Skeletal muscle tissue (tissue), 4 donors: ENCODE data around the gene PITPNM3. TPM values are rescaled to one million over a fixed set of nuclear protein-coding genes. Genes with fewer than 3 reads are reported as not detected.

Source experiments
- H3K27ac ChIP-seq: one replicate; pipeline ENCODE4 v1.7.0; 2013; ENCODE audit warnings: mild to moderate bottlenecking, low read depth, low read length, inconsistent platforms
- H3K27me3 ChIP-seq, 3 donors: one replicate each; pipeline ENCODE4 v1.7.0; 2013; ENCODE audit warnings: low read length in 3 of 3; ENCODE audit not compliant: control insufficient read depth in 3 of 3, insufficient read depth in 3 of 3
- H3K36me3 ChIP-seq, 3 donors: one replicate each; pipeline ENCODE4 v1.7.0; 2013; ENCODE audit warnings: low read length in 3 of 3; ENCODE audit not compliant: control insufficient read depth in 3 of 3, insufficient read depth in 3 of 3
- H3K4me1 ChIP-seq, 3 donors: one replicate each; pipeline ENCODE4 v1.7.0; 2013; ENCODE audit warnings: low read length in 3 of 3, mild to moderate bottlenecking in 3 of 3; ENCODE audit not compliant: control insufficient read depth in 3 of 3, insufficient read depth in 3 of 3
- H3K4me3 ChIP-seq, 3 donors: one replicate each; pipeline ENCODE4 v1.7.0; 2013; ENCODE audit warnings: low read length in 3 of 3
- H3K9ac ChIP-seq, 3 donors: one replicate each; pipeline ENCODE4 v1.7.0; 2013; ENCODE audit warnings: low read length in 3 of 3, mild to moderate bottlenecking in 3 of 3, moderate library complexity in 2 of 3, low read depth in 1 of 3
- H3K9me3 ChIP-seq, 3 donors: one replicate each; pipeline ENCODE4 v1.7.0; 2013; ENCODE audit warnings: low read length in 3 of 3; ENCODE audit not compliant: control insufficient read depth in 3 of 3
- total RNA-seq: library from RNA; depleted of rRNA; stranded (reverse); fragments of >200 nt; gene quantifications from one replicate; pipeline ENCODE4 v1.2.3, GENCODE V29; 2014
- donor health status: Osteomylitis.

Gene PITPNM3
- total RNA-seq, 1 donor from 2014 or later: 1.0 TPM

DNA sequence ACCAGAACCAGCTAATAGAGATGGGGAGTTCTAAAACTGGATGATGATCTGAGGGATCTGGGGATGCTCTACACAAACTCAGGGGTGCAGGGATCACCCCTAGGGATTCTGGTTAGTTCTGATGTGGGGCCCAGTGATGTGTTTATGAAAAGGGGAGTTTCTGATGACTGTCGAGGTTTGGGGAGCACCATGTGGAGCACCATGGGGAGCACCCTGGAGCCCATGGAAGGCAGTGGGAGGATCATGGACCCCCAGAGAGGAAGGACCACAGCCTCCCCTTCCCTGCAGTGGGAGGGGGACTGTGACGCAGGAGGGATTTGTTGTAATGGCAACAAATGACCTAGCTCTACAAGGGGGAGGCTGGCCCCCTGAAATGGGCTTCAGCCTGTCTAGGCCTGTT is 93.7 kb downstream of the PITPNM3 start:
- no peak overlapping the region for H3K27ac ChIP-seq
- H3K4me1 ChIP-seq: no peaks in the 10 kb centered on the region
- peaks cover 0 to 2% (median 0%) of the 10 kb centered on the region in 3 donors for H3K9me3 ChIP-seq
- no peak overlapping the region for H3K9ac ChIP-seq
- H3K27me3 ChIP-seq: peaks cover 0 to 6% (median 5%) of the 10 kb centered on the region in 3 donors
- no peaks in the 10 kb centered on the region for H3K36me3 ChIP-seq
- no peak overlapping the region for H3K4me3 ChIP-seq

DNA sequence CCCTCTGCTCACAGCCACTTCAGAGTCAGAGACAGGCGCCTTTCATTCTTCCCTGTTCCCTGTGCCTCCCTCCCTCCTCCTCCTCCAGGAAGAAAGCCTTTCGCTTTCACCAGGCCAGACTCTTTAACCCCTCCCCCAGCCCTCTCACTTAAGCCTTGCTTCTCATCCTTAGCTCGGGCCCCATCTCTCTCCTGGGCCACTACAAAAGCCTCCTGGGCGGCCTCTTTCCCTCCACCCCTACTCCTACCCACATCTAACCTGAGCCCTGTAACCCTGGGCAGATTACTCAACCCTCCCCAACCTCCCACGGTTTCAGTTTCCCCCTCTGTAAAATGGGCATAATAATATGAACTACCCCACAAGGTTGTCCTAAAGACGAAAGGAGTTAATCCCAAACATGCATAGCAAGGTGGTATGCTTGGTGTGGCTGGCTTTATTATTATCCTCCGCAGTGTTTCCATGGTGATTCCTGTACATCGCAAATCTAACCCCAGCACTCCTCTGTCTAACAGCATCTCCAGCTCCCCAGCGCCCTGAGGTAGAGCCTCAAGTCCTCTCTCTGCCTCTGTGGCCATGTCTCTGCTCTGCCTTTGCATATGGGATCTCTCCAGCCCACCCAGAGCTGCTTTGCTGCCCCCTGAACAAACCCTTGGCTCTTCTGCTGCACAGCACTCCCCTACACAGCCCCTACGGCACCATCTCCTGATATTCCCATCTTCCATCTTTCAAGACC is 94.4 kb downstream of the PITPNM3 start:
- H3K4me3 ChIP-seq: no peak overlapping the region
- no peak overlapping the region for H3K27ac ChIP-seq
- no peaks in the 10 kb centered on the region for H3K9me3 ChIP-seq
- peaks cover 0 to 6% (median 5%) of the 10 kb centered on the region in 3 donors for H3K27me3 ChIP-seq
- no peak overlapping the region for H3K9ac ChIP-seq
- no peaks in the 10 kb centered on the region for H3K36me3 ChIP-seq
- H3K4me1 ChIP-seq: peaks cover 0 to 4% (median 3%) of the 10 kb centered on the region in 3 donors

DNA sequence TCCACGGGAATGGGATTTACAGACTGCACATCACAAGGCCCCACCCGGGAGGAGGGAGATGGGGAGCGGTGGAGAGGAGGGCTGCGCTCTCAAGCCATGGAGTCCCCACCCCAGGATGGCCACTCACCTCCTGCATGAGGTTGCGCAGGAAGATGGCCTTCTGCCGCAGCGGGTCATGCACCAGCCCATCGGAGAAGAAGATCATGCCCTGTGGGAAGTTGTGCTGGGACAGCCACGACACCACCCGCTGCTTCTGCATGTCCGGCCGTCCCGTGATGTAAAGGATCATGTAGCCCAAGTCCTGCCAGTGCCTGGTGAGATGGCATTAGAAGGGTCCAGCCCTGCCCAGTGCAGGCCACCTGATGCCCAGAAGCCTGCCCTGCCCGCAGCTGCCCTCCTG is 95.1 kb downstream of the PITPNM3 start:
- no peaks in the 10 kb centered on the region for H3K36me3 ChIP-seq

DNA sequence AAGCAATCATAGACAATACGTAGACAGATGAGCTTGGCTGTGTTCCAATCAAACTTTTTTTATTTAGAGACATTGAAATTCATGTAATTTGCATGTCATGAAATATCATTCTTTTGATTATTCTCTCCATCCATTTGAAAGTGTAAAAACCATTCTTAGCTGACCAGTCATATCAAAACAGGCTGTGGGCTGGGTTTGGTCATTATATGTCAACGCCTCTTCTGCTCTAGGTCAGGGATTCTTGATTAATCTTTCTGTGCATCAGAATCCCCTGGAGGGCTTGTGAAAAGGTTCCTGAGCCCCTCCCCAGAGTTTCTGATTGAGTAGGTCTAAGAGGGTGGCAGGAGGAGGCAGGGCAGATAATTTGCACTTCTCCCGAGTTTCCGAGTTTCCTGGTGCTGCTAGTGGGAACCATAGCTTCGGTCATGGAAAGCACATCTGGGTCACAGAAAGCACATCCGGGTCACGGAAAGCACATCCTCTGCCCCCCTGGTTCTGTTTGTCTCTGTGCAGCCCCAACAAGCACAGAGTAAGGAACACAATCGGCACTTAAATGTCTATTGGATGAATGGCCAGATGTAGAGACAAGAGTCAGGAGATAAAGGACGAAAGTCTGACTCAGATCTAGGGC is 95.7 kb downstream of the PITPNM3 start:
- H3K27ac ChIP-seq: no peak overlapping the region
- peaks cover 0 to 9% (median 7%) of the 10 kb centered on the region in 3 donors for H3K4me1 ChIP-seq
- peaks cover 3 to 11% (median 9%) of the 10 kb centered on the region in 3 donors for H3K27me3 ChIP-seq
- no peak overlapping the region for H3K9ac ChIP-seq
- H3K4me3 ChIP-seq: no peak overlapping the region
- no peaks in the 10 kb centered on the region for H3K9me3 ChIP-seq
- no peaks in the 10 kb centered on the region for H3K36me3 ChIP-seq

More for the DNA sequence above, 95.1 kb downstream of the PITPNM3 start:
- Histone ChIP-seq H3K4me1 (peaks cover 0 to 9% (median 7%) of the 10 kb centered on the region in 3 donors), H3K4me3 (no peak overlapping the region), H3K27me3 (peaks cover under 1 to 10% (median 6%) of the 10 kb centered on the region in 3 donors), H3K9me3 (no peaks in the 10 kb centered on the region), H3K27ac (no peak overlapping the region), H3K9ac (no peak overlapping the region)

DNA sequence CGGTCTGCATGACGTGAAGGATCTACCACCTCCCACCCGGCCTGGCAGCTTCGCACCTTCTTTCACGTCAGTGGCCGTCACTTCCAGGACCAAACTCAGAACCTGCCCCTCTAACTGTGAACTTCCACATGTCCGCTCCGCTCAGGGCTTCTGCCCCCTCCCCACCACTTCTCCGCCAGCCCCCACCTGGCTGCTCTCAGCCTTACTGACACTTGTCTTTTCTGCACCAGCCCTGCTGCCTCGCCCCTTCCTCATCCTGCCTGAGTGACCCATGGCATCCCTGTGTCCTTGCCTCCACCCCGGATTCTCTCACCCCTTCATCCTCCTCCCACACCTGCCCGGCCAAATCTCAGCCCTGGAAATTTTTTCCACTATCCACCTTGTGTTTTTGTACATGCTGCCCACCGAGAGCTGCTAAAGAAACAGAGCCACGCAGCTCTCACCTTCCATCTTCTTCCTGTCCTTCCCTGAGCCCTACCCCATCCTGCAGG is 97.8 kb downstream of the PITPNM3 start:
- Histone ChIP-seq H3K27me3 (peaks cover 9 to 19% (median 18%) of the 10 kb centered on the region in 3 donors), H3K9me3 (no peaks in the 10 kb centered on the region), H3K36me3 (no peaks in the 10 kb centered on the region), H3K27ac (no peak overlapping the region), H3K4me3 (no peak overlapping the region), H3K9ac (no peak overlapping the region), H3K4me1 (peaks cover 0 to 12% (median 9%) of the 10 kb centered on the region in 3 donors)

DNA sequence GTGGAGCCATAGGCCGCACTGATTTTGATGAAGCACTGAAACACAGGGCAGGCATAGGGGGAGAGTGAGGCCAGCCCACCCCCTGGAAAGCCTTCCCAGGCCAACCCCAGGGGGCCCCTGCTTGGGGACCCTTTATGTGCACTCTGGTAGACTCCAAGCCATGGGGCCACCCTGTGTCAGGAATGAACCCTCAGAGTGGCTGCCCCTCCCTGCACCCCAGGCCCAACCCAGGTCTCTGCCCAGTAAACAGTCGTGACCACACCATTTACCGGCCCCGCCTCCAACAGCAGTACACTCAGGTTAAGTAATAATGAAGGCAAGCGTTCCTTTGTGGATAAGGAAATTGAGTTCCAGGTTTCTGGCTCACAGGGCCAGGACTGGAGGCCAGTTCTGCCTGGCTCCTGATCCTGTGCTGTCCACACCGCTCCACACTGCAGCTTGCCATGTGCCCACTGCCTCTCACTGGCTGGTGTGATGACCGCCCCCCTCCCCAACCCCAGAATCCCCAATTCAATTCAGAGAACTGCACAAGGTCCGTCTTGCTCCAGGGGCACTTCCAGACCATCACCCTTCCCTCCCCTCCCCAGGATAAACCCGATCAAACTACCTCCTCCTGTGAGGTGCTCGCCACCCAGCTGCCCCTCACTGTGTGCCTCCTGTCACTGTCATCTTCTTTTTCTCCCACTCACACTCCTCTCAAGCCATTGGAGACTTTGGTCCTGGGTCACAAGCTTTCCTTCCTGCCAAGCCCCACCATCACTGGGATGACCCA is 98.5 kb downstream of the PITPNM3 start:
- H3K4me1 ChIP-seq: peaks cover 0 to 12% (median 9%) of the 10 kb centered on the region in 3 donors
- no peak overlapping the region for H3K4me3 ChIP-seq
- H3K36me3 ChIP-seq: no peaks in the 10 kb centered on the region
- no peak overlapping the region for H3K9ac ChIP-seq
- H3K9me3 ChIP-seq: no peaks in the 10 kb centered on the region
- H3K27me3 ChIP-seq: peaks cover 9 to 19% (median 18%) of the 10 kb centered on the region in 3 donors
- no peak overlapping the region for H3K27ac ChIP-seq

DNA sequence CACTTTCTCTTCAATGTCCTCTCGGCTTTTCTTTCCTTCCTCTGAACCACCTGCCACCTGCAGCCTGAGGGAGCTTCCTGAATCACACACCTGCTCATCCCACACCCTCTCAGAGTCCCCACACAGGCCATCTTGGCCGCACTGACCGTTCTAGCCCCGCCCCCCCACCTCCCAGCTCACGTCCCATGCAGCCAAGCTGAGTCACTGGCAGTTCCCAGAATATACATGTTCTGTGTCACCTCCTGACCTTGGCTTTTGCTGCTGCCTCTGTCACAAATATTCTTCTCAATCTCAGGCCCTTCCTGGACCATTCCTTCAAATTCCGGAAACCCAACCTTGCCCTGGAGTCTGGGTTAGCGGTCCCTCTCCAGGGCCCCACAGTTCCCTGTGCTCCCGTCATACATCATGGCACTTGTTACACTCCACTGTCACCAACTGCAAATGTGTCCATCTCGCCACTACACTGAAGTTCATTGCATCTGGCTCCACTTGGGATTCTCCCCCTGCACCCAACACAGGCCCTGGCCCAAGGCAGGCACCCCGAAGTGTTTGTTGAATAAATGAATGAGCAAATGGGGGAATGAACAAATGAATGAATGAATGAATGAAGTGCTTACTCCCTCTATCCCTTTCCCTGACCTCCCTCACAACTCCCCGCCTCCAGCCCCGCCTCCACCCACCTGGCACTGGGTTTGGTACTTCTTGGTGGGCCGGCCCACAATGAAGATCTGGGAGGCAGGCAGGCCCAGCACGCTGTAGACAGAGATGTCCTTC is 99.3 kb downstream of the PITPNM3 start:
- H3K36me3 ChIP-seq: no peaks in the 10 kb centered on the region
- peaks cover 0 to 12% (median 9%) of the 10 kb centered on the region in 3 donors for H3K4me1 ChIP-seq
- no peak overlapping the region for H3K27ac ChIP-seq
- no peak overlapping the region for H3K9ac ChIP-seq
- no peak overlapping the region for H3K4me3 ChIP-seq
- H3K27me3 ChIP-seq: peaks cover 9 to 19% (median 18%) of the 10 kb centered on the region in 3 donors
- no peaks in the 10 kb centered on the region for H3K9me3 ChIP-seq

DNA sequence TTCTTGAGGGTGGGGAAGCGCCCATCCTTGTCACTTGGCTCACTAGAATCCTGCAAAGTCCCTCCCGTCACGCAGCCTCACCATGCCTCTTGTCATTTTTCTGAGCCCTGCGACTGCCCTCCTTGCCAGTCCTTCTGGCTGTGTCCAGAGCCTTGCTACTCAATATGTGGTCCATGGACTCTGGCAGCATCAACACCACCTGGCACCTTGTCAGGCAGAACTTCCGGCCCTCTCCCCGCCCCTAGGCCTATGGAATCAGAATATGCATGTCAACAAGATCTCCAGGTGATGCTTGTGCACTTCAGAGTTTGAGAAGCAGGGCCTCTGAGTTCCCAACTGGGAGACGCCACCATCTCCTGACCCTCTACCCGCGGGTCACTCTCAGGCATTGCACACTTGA is 100.0 kb downstream of the PITPNM3 start:
- Histone ChIP-seq H3K36me3 (no peaks in the 10 kb centered on the region), H3K4me3 (no peak overlapping the region), H3K4me1 (peaks cover 0 to 12% (median 9%) of the 10 kb centered on the region in 3 donors), H3K9me3 (no peaks in the 10 kb centered on the region), H3K27me3 (peaks cover 9 to 19% (median 17%) of the 10 kb centered on the region in 3 donors), H3K27ac (no peak overlapping the region), H3K9ac (no peak overlapping the region)

DNA sequence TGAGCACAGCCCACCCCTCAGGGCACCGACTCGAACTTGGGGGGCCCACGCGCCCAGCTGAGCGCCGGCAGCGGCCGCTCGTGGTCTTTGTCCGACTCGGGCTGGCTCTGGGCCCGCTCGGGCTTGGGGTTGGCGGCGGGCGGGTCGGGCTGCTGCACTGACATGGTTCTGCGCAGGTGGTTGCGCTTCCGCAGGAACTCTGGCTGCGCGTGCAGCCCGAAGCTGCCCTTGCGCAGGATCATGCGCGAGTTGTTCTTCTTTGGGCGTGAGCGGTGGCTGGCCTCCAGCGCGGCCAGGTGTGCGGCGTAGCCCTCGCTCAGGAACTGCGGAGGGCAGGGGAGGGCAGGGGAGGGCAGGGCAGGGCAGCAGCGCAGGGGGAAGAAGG is 101.0 kb downstream of the PITPNM3 start:
- Histone ChIP-seq H3K4me3 (no peak overlapping the region), H3K9ac (no peak overlapping the region), H3K27me3 (peaks cover 9 to 19% (median 17%) of the 10 kb centered on the region in 3 donors)

More for the DNA sequence above, 101.0 kb downstream of the PITPNM3 start:
- H3K4me1 ChIP-seq: peaks cover 0 to 12% (median 9%) of the 10 kb centered on the region in 3 donors
- no peak overlapping the region for H3K27ac ChIP-seq
- no peaks in the 10 kb centered on the region for H3K36me3 ChIP-seq
- H3K9me3 ChIP-seq: no peaks in the 10 kb centered on the region
